ENCODE results near the gene CFAP20DC.

CFAP20DC gene

DNA sequence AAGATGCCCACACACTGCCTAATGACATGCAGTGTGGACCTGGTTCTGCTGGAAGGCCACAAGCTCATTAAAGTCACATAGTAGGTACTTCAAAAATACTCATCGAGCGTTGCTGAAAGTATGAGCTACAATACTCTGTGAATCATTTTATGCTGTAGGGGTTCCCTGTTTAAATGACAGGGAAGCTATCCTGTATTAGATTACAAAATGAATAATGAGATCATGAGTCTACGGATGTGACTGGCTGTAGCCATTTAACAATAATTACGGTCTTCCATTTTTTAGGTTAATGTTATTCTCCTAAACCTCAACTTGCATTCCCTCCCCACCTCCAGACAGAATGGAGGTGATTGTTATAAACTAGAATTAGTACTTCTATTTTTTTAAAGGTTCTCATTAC lies 255.1 kb downstream of the CFAP20DC start:
- Histone ChIP-seq H3K9ac (ENCODE audit: low read length) (no peak overlapping the region), H3K9me3 (ENCODE audit: low read length) (no peaks in the 10 kb centered on the region), H3K27ac (ENCODE audit: low read depth, low read length) (no peak overlapping the region), H3K36me3 (ENCODE audit: insufficient read depth, low read length) (no peaks in the 10 kb centered on the region), H3K4me1 (ENCODE audit: insufficient read depth, low read length) (no peaks in the 10 kb centered on the region), H3K4me3 (ENCODE audit: low read depth in 1 of 2, low read length in 2 of 2) (no peak overlapping the region), H3K27me3 (ENCODE audit: control insufficient read depth in 1 of 2, insufficient read depth in 2 of 2, low read length in 2 of 2) (no peaks in the 10 kb centered on the region)

DNA sequence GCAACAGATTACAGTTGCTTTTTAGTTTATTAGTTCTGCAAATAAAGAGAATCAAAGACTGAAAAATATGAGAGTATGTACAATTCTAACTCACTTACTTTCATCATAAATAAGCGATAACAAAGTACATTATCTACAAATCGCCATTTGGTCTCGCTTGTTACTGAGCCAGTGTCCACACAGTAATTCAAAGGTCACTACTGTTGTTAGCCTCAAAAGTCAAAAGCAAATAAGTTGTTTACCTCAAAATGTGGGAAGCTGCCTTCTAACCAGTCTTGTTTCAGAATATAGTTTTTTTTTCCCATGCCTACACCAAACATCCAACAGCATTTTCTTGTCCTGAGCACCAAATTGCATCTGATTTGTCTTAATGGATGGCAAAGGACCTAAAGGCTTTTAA lies 255.9 kb downstream of the CFAP20DC start:
- Histone ChIP-seq H3K4me1 (ENCODE audit: insufficient read depth, low read length) (no peaks in the 10 kb centered on the region), H3K27ac (ENCODE audit: low read depth, low read length) (no peak overlapping the region), H3K36me3 (ENCODE audit: insufficient read depth, low read length) (no peaks in the 10 kb centered on the region), H3K4me3 (ENCODE audit: low read depth in 1 of 2, low read length in 2 of 2) (no peak overlapping the region), H3K9ac (ENCODE audit: low read length) (no peak overlapping the region), H3K9me3 (ENCODE audit: low read length) (no peaks in the 10 kb centered on the region), H3K27me3 (ENCODE audit: control insufficient read depth in 1 of 2, insufficient read depth in 2 of 2, low read length in 2 of 2) (no peaks in the 10 kb centered on the region)

DNA sequence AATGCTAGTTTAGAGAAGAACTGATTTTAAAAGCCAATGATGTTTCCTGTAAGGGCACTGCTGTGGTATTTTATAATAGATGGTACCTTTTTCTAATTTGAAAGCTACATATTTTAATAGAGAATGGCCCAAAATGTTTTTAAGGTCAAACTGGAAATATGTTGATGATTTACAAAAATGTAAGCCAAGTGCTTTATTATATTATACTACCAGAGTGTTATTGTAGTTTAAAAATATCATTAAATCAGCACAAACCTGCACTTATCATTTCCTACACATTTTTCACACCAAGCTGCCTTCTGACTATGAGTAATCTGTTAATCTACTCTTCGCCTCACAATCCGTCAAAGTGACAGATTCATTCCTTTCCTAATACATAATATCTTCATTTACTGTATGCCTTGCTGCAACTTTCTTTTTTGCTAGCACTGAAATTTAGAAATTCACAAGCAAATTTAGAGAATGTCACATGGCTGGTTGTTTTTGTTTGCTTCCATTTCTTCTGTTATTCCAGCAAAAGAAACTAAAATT lies 256.8 kb downstream of the CFAP20DC start:
- H3K4me1 ChIP-seq (ENCODE audit: insufficient read depth, low read length): no peaks in the 10 kb centered on the region
- no peaks in the 10 kb centered on the region for H3K27me3 ChIP-seq (ENCODE audit: control insufficient read depth in 1 of 2, insufficient read depth in 2 of 2, low read length in 2 of 2)
- no peaks in the 10 kb centered on the region for H3K9me3 ChIP-seq (ENCODE audit: low read length)
- H3K27ac ChIP-seq (ENCODE audit: low read depth, low read length): no peak overlapping the region
- H3K4me3 ChIP-seq (ENCODE audit: low read depth in 1 of 2, low read length in 2 of 2): no peak overlapping the region
- no peaks in the 10 kb centered on the region for H3K36me3 ChIP-seq (ENCODE audit: insufficient read depth, low read length)
- no peak overlapping the region for H3K9ac ChIP-seq (ENCODE audit: low read length)

DNA sequence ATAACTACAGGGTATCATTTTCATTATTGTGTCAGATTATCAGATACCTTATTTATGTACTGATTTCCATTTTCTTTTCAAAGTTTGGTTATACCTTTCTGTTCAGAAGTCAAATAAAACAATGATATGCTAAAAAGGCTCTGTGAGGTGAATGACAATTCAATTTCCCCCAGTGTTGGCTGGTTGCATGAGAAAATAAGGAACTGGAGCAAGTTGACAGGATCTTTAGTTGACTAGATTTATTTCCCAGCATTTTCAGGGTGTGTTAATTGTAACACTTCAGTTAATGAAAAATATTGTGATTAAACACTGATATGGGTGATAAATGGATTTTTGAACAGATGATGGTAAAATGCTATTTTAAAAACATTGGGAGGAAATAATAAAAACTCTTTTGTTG lies 260.4 kb downstream of the CFAP20DC start:
- H3K27me3 ChIP-seq (ENCODE audit: control insufficient read depth in 1 of 2, insufficient read depth in 2 of 2, low read length in 2 of 2): no peaks in the 10 kb centered on the region
- no peak overlapping the region for H3K9ac ChIP-seq (ENCODE audit: low read length)
- H3K4me3 ChIP-seq (ENCODE audit: low read depth in 1 of 2, low read length in 2 of 2): no peak overlapping the region
- H3K9me3 ChIP-seq (ENCODE audit: low read length): no peaks in the 10 kb centered on the region
- no peaks in the 10 kb centered on the region for H3K36me3 ChIP-seq (ENCODE audit: insufficient read depth, low read length)
- no peak overlapping the region for H3K27ac ChIP-seq (ENCODE audit: low read depth, low read length)
- H3K4me1 ChIP-seq (ENCODE audit: insufficient read depth, low read length): no peaks in the 10 kb centered on the region

DNA sequence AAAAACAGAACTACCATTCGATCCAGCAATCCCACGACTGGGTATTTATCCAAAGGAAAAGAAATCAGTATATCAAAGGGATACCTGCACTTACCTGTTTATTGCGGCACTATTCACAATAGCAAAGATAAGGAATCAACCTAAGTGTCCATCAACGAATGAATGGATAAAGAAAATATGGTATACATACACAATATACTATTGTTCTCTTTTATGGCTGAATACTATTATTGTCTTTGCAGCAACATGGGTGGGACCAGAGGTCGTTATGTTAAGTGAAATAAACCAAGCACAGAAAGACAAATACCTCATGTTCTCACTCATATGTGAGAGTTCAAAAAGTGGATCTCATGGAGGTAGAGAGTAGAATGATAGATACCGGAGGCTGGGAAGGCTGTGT lies 264.9 kb downstream of the CFAP20DC start:
- no peak overlapping the region for H3K27ac ChIP-seq (ENCODE audit: low read depth, low read length)

DNA sequence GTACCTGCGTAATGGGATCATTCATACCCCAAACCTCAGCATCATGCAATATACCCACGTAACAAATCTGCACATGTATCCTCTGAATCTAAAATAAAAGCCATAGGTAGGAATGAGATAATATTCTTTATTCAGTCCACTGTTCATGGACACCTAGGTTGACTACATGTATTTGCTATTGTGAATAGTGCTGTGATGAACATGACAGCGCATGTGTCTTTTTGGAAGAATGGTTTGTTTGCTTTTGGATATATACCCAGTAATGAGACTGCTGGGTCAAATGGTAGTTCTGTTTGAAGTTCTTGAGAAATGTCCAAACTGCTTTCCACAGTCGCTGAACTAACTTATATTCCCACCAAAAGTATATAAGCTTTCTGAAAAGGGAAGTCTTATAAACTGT lies 265.4 kb downstream of the CFAP20DC start:
- Histone ChIP-seq H3K4me1 (ENCODE audit: insufficient read depth, low read length) (no peaks in the 10 kb centered on the region), H3K9ac (ENCODE audit: low read length) (no peak overlapping the region), H3K9me3 (ENCODE audit: low read length) (no peaks in the 10 kb centered on the region), H3K27me3 (ENCODE audit: control insufficient read depth in 1 of 2, insufficient read depth in 2 of 2, low read length in 2 of 2) (no peaks in the 10 kb centered on the region), H3K36me3 (ENCODE audit: insufficient read depth, low read length) (no peaks in the 10 kb centered on the region), H3K4me3 (ENCODE audit: low read depth in 1 of 2, low read length in 2 of 2) (no peak overlapping the region), H3K27ac (ENCODE audit: low read depth, low read length) (no peak overlapping the region)

More for the DNA sequence above, 264.9 kb downstream of the CFAP20DC start:
- Histone ChIP-seq H3K4me3 (ENCODE audit: low read depth in 1 of 2, low read length in 2 of 2) (no peak overlapping the region), H3K27me3 (ENCODE audit: control insufficient read depth in 1 of 2, insufficient read depth in 2 of 2, low read length in 2 of 2) (no peaks in the 10 kb centered on the region), H3K36me3 (ENCODE audit: insufficient read depth, low read length) (no peaks in the 10 kb centered on the region), H3K9me3 (ENCODE audit: low read length) (no peaks in the 10 kb centered on the region), H3K9ac (ENCODE audit: low read length) (no peak overlapping the region), H3K4me1 (ENCODE audit: insufficient read depth, low read length) (no peaks in the 10 kb centered on the region)

DNA sequence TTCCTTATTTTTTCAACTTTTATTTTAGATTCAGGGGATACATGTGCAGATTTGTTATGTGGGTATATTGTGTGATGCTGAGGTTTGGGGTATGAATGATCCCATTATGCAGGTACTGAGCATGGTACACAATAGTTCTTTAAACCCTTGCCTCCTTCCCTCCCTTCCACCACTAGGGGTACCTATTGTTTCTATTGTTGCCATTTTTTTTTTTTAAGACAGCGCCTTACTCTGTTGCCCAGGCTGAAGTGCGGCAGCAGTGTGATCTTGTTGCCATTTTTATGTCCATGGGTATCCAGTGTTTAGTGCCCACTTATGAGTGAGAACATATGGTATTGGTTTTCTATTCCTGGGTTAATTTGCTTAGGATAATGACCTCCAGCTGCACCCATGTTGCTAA lies 266.0 kb downstream of the CFAP20DC start:
- H3K9me3 ChIP-seq (ENCODE audit: low read length): no peaks in the 10 kb centered on the region
- H3K4me1 ChIP-seq (ENCODE audit: insufficient read depth, low read length): no peaks in the 10 kb centered on the region
- H3K27me3 ChIP-seq (ENCODE audit: control insufficient read depth in 1 of 2, insufficient read depth in 2 of 2, low read length in 2 of 2): no peaks in the 10 kb centered on the region
- H3K36me3 ChIP-seq (ENCODE audit: insufficient read depth, low read length): no peaks in the 10 kb centered on the region
- no peak overlapping the region for H3K27ac ChIP-seq (ENCODE audit: low read depth, low read length)
- no peak overlapping the region for H3K9ac ChIP-seq (ENCODE audit: low read length)
- H3K4me3 ChIP-seq (ENCODE audit: low read depth in 1 of 2, low read length in 2 of 2): no peak overlapping the region

DNA sequence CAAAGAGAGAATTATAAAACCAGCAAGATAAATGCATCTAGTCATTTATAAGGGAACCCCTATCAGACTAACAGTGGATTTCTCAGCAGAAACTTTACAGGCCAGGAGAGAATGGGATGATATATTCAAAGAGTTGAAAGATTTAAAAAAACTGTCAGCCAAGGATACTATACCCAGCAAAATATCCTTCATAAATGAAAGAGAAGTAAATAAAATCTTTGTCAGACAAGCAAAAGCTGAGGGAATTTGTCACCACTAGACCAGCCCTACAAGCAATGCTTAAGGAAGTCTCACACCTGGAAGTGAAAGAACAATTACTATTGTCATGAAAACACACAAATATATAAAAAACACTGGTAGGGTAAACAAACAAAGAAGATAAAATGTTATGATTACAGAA lies 269.9 kb downstream of the CFAP20DC start:
- no peak overlapping the region for H3K27ac ChIP-seq (ENCODE audit: low read depth, low read length)
- H3K9ac ChIP-seq (ENCODE audit: low read length): no peak overlapping the region
- no peaks in the 10 kb centered on the region for H3K27me3 ChIP-seq (ENCODE audit: control insufficient read depth in 1 of 2, insufficient read depth in 2 of 2, low read length in 2 of 2)
- H3K9me3 ChIP-seq (ENCODE audit: low read length): no peaks in the 10 kb centered on the region
- no peaks in the 10 kb centered on the region for H3K36me3 ChIP-seq (ENCODE audit: insufficient read depth, low read length)
- no peaks in the 10 kb centered on the region for H3K4me1 ChIP-seq (ENCODE audit: insufficient read depth, low read length)
- H3K4me3 ChIP-seq (ENCODE audit: low read depth in 1 of 2, low read length in 2 of 2): no peak overlapping the region

DNA sequence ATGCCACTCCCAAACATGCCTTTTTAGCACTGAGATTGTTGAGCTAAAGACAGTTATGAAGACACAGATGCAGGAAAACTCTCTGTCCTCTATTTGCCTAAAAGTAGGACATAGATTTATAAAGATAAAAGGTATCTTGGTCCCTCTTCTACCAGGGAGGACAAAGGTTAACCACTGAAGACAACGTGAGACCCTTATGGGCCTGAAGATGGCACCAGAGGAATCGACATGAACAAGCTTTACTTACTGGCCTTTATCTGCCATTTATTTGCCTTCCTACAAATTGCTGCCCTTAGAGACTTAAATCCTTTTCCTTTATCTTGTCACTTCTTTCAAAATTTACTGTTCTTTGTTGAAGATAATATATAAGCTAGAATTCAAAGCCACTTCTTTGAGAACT lies 273.6 kb downstream of the CFAP20DC start:
- Histone ChIP-seq H3K9ac (ENCODE audit: low read length) (no peak overlapping the region), H3K4me3 (ENCODE audit: low read depth in 1 of 2, low read length in 2 of 2) (no peak overlapping the region), H3K27me3 (ENCODE audit: control insufficient read depth in 1 of 2, insufficient read depth in 2 of 2, low read length in 2 of 2) (no peaks in the 10 kb centered on the region), H3K27ac (ENCODE audit: low read depth, low read length) (no peak overlapping the region), H3K36me3 (ENCODE audit: insufficient read depth, low read length) (no peaks in the 10 kb centered on the region), H3K9me3 (ENCODE audit: low read length) (no peaks in the 10 kb centered on the region), H3K4me1 (ENCODE audit: insufficient read depth, low read length) (no peaks in the 10 kb centered on the region)

DNA sequence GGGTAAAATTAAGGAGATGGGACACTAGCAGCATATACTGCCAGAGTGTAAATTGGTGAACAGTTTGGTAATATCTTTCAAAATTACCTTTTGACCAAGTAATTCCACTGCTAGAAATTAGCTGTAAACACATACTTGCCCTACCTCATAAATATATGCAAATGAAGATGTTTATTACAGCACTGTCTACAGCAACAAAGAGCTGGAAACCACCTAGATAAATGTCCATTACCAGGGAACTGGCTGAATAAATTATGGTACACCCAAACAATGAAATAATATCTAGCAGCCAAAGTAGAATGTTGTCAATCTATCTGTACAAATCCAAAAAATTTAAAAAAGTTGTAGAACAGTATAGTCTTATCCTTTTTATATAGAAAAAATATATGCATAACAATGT lies 277.4 kb downstream of the CFAP20DC start:
- Histone ChIP-seq H3K9me3 (ENCODE audit: low read length) (no peaks in the 10 kb centered on the region), H3K4me1 (ENCODE audit: insufficient read depth, low read length) (no peaks in the 10 kb centered on the region), H3K36me3 (ENCODE audit: insufficient read depth, low read length) (no peaks in the 10 kb centered on the region)

DNA sequence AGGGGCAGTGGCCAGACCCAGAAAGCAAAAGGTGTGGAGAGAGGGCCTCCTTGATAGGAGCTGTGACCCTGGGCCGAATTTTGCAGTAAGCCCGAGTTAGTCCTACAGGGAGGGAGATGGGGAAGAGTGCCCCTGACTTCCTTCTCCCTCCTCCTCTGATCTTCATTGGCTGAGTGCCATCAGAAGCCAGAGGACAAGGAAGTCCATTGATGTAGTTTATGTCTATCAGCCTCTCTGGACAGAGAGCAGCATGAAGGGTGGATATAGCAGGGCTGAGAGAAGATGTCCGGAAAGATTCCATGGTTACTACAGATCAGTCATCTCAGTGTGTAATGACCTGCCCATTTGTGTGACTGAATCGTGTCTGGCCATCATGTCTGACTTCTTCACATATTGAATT lies 280.8 kb downstream of the CFAP20DC start:
- no peaks in the 10 kb centered on the region for H3K9me3 ChIP-seq (ENCODE audit: low read length)
- no peaks in the 10 kb centered on the region for H3K36me3 ChIP-seq (ENCODE audit: insufficient read depth, low read length)
- no peaks in the 10 kb centered on the region for H3K27me3 ChIP-seq (ENCODE audit: control insufficient read depth in 1 of 2, insufficient read depth in 2 of 2, low read length in 2 of 2)
- no peaks in the 10 kb centered on the region for H3K4me1 ChIP-seq (ENCODE audit: insufficient read depth, low read length)
- no peak overlapping the region for H3K27ac ChIP-seq (ENCODE audit: low read depth, low read length)
- no peak overlapping the region for H3K4me3 ChIP-seq (ENCODE audit: low read depth in 1 of 2, low read length in 2 of 2)
- no peak overlapping the region for H3K9ac ChIP-seq (ENCODE audit: low read length)

More for the DNA sequence above, 277.4 kb downstream of the CFAP20DC start:
- no peaks in the 10 kb centered on the region for H3K27me3 ChIP-seq (ENCODE audit: control insufficient read depth in 1 of 2, insufficient read depth in 2 of 2, low read length in 2 of 2)
- H3K27ac ChIP-seq (ENCODE audit: low read depth, low read length): no peak overlapping the region
- H3K9ac ChIP-seq (ENCODE audit: low read length): no peak overlapping the region
- H3K4me3 ChIP-seq (ENCODE audit: low read depth in 1 of 2, low read length in 2 of 2): no peak overlapping the region

DNA sequence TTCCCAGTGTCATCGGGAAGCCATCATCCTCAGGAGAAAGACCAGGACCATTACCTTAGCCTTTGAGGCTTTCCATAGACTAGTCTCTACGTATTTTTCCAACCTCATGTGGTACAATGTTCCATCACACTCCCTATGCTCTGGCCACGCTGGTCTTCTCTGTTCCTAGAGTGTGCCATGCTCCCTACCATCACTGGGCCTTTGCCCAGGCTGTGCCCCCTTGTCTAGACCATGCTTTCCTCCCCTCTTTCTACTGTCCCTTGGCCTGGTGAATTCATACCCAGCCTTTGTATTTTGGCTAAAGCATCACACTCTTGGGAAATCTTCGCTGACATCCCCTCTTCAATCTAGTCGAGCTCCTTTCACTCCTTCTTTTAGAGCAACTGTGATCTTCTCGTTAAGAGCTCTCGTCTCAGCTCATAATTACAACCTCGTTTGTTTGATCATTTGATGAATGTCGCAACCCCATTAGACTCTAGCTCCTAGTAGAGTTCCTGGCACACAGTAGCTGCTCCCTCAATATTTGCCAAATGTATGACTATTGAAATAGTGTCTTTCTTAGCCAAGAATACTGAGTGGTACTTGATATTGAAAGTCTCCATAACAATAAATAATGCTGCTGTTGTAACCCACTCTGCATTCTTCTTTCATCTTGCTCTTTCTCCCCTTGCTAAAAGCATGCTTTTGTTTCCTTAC lies 283.1 kb downstream of the CFAP20DC start:
- H3K9ac ChIP-seq (ENCODE audit: low read length): no peak overlapping the region
- no peaks in the 10 kb centered on the region for H3K27me3 ChIP-seq (ENCODE audit: control insufficient read depth in 1 of 2, insufficient read depth in 2 of 2, low read length in 2 of 2)
- H3K9me3 ChIP-seq (ENCODE audit: low read length): no peaks in the 10 kb centered on the region
- no peak overlapping the region for H3K4me3 ChIP-seq (ENCODE audit: low read depth in 1 of 2, low read length in 2 of 2)
- H3K27ac ChIP-seq (ENCODE audit: low read depth, low read length): no peak overlapping the region
- no peaks in the 10 kb centered on the region for H3K4me1 ChIP-seq (ENCODE audit: insufficient read depth, low read length)
- H3K36me3 ChIP-seq (ENCODE audit: insufficient read depth, low read length): no peaks in the 10 kb centered on the region
